Measurements from ENCODE around the gene ZNF117. TPM values are rescaled to one million over a fixed set of nuclear protein-coding genes. Genes with fewer than 3 reads are reported as not detected.

ZNF117 gene
- total RNA-seq, 1 experiment from 2014 or later: 2.5 TPM

GRCh38 chr7:64993901-64994300 lies 3.1 kb upstream of the ZNF117 start:
- H3K4me3 ChIP-seq (replicated peaks in 1 of 2; ENCODE audit: low read depth in 1 of 2, low read length in 2 of 2): no peak overlapping the region

GRCh38 chr7:64992971-64993370 lies 2.1 kb upstream of the ZNF117 start:
- Histone ChIP-seq H3K4me3 (replicated peaks in 1 of 2; ENCODE audit: low read depth in 1 of 2, low read length in 2 of 2) (no peak overlapping the region), H3K9me3 (ENCODE audit: control insufficient read depth in 1 of 2, insufficient read depth in 1 of 2, low read depth in 1 of 2, low read length in 2 of 2) (peaks cover 11 to 21% of the 10 kb centered on the region in 2 experiments; a peak in 2 of 4 replicates), H2AFZ (ENCODE audit: low read depth, low read length, poor library complexity, severe bottlenecking) (no peak overlapping the region), H3K27me3 (ENCODE audit: insufficient read depth, low read length) (no peaks in the 10 kb centered on the region), H3K9me2 (ENCODE audit: insufficient read depth) (no peaks in the 10 kb centered on the region), H3K9ac (ENCODE audit: low read length) (no peak overlapping the region), H3K27ac (ENCODE audit: low read depth, low read length) (no peak overlapping the region), H4K20me1 (ENCODE audit: insufficient read depth) (no peaks in the 10 kb centered on the region), H3K4me2 (ENCODE audit: low read length) (no peak overlapping the region), H3K36me3 (ENCODE audit: control insufficient read depth in 1 of 2, insufficient read depth in 2 of 2, low read length in 2 of 2) (no peaks in the 10 kb centered on the region), H3K4me1 (ENCODE audit: control insufficient read depth in 1 of 2, insufficient read depth in 2 of 2, low read length in 2 of 2) (peaks cover 0 to 2% of the 10 kb centered on the region in 2 experiments; a peak in 1 of 4 replicates), H3K79me2 (ENCODE audit: insufficient read depth, low read length) (no peaks in the 10 kb centered on the region)
- POLR2A ChIA-PET: no interaction called here
- intact Hi-C loops (cut with micrococcal nuclease): no loop called here
- CTCF ChIA-PET: no interaction called here
- DNase-seq (ENCODE audit: low read depth, low spot score) (no peak), ATAC-seq (no peak)
- RAD21 ChIA-PET (ENCODE audit: low non-redundant PET in 1 of 2, low total read pairs in 2 of 2, uncharacterized antibody in 2 of 2, unreplicated experiment in 2 of 2): no interaction called here
- TF ChIP-seq, protein P1, sequence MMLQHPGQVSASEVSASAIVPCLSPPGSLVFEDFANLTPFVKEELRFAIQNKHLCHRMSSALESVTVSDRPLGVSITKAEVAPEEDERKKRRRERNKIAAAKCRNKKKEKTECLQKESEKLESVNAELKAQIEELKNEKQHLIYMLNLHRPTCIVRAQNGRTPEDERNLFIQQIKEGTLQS (IDR thresholded peaks at IDR 0.05): no peak
- TF ChIP-seq CEBPB (IDR thresholded peaks at IDR 0.05; ENCODE audit: low read depth) (no peak), ZFX (IDR thresholded peaks at IDR 0.05) (no peak), ELF1 (IDR thresholded peaks at IDR 0.05; ENCODE audit: borderline replicate concordance, low read depth) (no peak), POLR2A (IDR thresholded peaks at IDR 0.05; ENCODE audit: borderline replicate concordance, extremely low read depth, insufficient read depth, insufficient read length) (no peak), SIN3A (IDR thresholded peaks at IDR 0.05; ENCODE audit: low read depth) (no peak), SRF (IDR thresholded peaks at IDR 0.05; ENCODE audit: low read depth) (no peak), RAD21 (IDR thresholded peaks at IDR 0.05; ENCODE audit: low read depth) (no peak), CBX3 (IDR thresholded peaks at IDR 0.05; ENCODE audit: low read depth) (no peak), EGR1 (IDR thresholded peaks at IDR 0.05; ENCODE audit: low read depth) (no peak), EZH2phosphoT487 (IDR thresholded peaks at IDR 0.05; ENCODE audit: borderline replicate concordance) (no peak), TCF7L2 (IDR thresholded peaks at IDR 0.05; ENCODE audit: borderline replicate concordance, extremely low read depth, insufficient read depth, insufficient read length) (no peak), JUND (IDR thresholded peaks at IDR 0.05) (no peak), EZH2 (IDR thresholded peaks at IDR 0.05) (no peak), POLR2AphosphoS5 (IDR thresholded peaks at IDR 0.05; ENCODE audit: low read depth, low read length) (no peak), YY1 (IDR thresholded peaks at IDR 0.05; ENCODE audit: extremely low read depth, insufficient replicate concordance, low read depth, low read length) (no peak)
- TF ChIP-seq, protein P2, sequence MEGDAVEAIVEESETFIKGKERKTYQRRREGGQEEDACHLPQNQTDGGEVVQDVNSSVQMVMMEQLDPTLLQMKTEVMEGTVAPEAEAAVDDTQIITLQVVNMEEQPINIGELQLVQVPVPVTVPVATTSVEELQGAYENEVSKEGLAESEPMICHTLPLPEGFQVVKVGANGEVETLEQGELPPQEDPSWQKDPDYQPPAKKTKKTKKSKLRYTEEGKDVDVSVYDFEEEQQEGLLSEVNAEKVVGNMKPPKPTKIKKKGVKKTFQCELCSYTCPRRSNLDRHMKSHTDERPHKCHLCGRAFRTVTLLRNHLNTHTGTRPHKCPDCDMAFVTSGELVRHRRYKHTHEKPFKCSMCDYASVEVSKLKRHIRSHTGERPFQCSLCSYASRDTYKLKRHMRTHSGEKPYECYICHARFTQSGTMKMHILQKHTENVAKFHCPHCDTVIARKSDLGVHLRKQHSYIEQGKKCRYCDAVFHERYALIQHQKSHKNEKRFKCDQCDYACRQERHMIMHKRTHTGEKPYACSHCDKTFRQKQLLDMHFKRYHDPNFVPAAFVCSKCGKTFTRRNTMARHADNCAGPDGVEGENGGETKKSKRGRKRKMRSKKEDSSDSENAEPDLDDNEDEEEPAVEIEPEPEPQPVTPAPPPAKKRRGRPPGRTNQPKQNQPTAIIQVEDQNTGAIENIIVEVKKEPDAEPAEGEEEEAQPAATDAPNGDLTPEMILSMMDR (IDR thresholded peaks at IDR 0.05 in 2 of 3, conservative IDR thresholded peaks at IDR 0.05 in 1 of 3; ENCODE audit: borderline replicate concordance in 1 of 3, insufficient read depth in 1 of 3, low read depth in 2 of 3, low read length in 2 of 3): no peak
- BruUV-seq (replicated peaks): no TSS peak

More at GRCh38 chr7:64993901-64994300, 3.1 kb upstream of the ZNF117 start:
- H3K27ac ChIP-seq (ENCODE audit: low read depth, low read length): no peak overlapping the region
- no peaks in the 10 kb centered on the region for H4K20me1 ChIP-seq (ENCODE audit: insufficient read depth)
- H3K4me2 ChIP-seq (ENCODE audit: low read length): no peak overlapping the region
- ChIA-PET POLR2A (interaction anchor here (1.0 kb wide), 1 partner anchor 12 kb away, joined by 4 read pairs; the partner anchor contains the start of gene ERV3-1), CTCF (no interaction called here), RAD21 (ENCODE audit: low non-redundant PET in 1 of 2, low total read pairs in 2 of 2, uncharacterized antibody in 2 of 2, unreplicated experiment in 2 of 2) (no interaction called here)
- no peak overlapping the region for H3K9ac ChIP-seq (ENCODE audit: low read length)
- BruUV-seq (replicated peaks): no TSS peak
- TF ChIP-seq, protein P1 (IDR thresholded peaks at IDR 0.05): no peak
- TF ChIP-seq ELF1 (IDR thresholded peaks at IDR 0.05; ENCODE audit: borderline replicate concordance, low read depth): no peak
- no peak for TF ChIP-seq YY1 (IDR thresholded peaks at IDR 0.05; ENCODE audit: extremely low read depth, insufficient replicate concordance, low read depth, low read length)
- TF ChIP-seq, protein P3, sequence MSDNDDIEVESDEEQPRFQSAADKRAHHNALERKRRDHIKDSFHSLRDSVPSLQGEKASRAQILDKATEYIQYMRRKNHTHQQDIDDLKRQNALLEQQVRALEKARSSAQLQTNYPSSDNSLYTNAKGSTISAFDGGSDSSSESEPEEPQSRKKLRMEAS (IDR thresholded peaks at IDR 0.05): no peak
- TF ChIP-seq SRF (IDR thresholded peaks at IDR 0.05; ENCODE audit: low read depth): no peak
- H3K27me3 ChIP-seq (ENCODE audit: insufficient read depth, low read length): no peaks in the 10 kb centered on the region
- ATAC-seq (no peak), DNase-seq (ENCODE audit: low read depth, low spot score) (no peak)
- H3K36me3 ChIP-seq (ENCODE audit: control insufficient read depth in 1 of 2, insufficient read depth in 2 of 2, low read length in 2 of 2): peaks cover 0 to 2% of the 10 kb centered on the region in 2 experiments; a peak in 1 of 4 replicates
- intact Hi-C loops (cut with micrococcal nuclease): no loop called here
- no peak overlapping the region for H2AFZ ChIP-seq (ENCODE audit: low read depth, low read length, poor library complexity, severe bottlenecking)
- H3K9me2 ChIP-seq (ENCODE audit: insufficient read depth): no peaks in the 10 kb centered on the region
- H3K4me1 ChIP-seq (ENCODE audit: control insufficient read depth in 1 of 2, insufficient read depth in 2 of 2, low read length in 2 of 2): peaks cover 3 to 12% of the 10 kb centered on the region in 2 experiments; a peak in 2 of 4 replicates
- no peaks in the 10 kb centered on the region for H3K79me2 ChIP-seq (ENCODE audit: insufficient read depth, low read length)
- H3K9me3 ChIP-seq (ENCODE audit: control insufficient read depth in 1 of 2, insufficient read depth in 1 of 2, low read depth in 1 of 2, low read length in 2 of 2): peaks cover 11 to 23% of the 10 kb centered on the region in 2 experiments; a peak in 2 of 4 replicates

Measured in HCT116 (cell line).